ENCODE data around the gene NOL4L. TPM values are rescaled to one million over a fixed set of nuclear protein-coding genes. Genes with fewer than 3 reads are reported as not detected.

The NOL4L gene
- polyA plus RNA-seq, 2 of the 4 experiments (the other 2 are of a cell fraction) = 9.5 to 11.8 TPM

DNA sequence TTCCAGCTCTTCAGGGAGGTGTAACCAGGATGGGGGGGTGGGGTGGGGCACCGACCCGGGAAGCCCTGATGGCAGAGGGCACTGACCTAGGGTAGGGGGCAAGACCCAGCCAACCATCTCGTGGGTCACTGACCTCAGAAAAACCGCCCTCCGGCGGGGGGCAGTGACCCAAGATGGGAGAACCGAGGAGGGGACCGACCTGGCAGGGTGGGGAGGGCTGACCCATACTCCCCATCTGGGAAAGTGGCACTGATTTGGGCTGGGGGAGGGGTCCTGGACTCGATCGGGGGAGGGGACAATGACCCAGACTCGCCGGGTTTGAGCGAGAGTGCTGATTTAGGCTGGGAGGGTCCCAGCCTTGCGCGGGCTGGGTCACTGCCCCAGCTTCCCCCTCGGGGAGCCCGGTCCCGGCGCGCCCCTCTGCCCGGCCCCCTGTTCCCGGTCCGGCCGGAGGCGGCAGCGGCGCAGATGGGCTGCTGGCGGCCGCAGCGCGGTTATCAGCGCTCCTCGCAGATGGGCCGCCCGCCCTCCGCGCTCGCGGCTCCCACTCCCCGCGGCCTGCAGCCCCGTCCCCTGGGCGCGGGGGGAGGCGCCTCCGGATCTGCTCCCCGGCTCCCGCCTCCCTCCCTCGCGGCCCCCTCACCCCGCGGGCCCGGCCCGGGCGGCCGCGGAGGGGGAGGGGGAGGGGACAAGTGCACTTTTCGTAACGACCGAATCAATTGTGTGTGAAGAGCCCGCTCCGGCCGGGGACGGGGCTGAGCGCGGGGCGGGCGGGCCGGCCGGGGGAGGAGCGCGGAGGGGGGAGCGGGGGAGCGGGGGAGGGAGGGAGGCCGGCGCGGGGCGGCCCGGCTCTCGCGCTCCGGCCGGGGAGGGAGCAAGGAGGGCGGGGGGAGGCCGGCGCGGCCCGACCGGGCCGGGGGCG, 2.2 kb downstream of the NOL4L start:
- peak in 1 of 2 experiments; percentile 33; a peak in 3 of 6 replicates for ATAC-seq
- CTCF ChIA-PET = interaction anchor here (0.7 kb wide), 1 partner anchor 9 kb away, joined by 3 read pairs; no protein-coding TSS in a partner anchor

DNA sequence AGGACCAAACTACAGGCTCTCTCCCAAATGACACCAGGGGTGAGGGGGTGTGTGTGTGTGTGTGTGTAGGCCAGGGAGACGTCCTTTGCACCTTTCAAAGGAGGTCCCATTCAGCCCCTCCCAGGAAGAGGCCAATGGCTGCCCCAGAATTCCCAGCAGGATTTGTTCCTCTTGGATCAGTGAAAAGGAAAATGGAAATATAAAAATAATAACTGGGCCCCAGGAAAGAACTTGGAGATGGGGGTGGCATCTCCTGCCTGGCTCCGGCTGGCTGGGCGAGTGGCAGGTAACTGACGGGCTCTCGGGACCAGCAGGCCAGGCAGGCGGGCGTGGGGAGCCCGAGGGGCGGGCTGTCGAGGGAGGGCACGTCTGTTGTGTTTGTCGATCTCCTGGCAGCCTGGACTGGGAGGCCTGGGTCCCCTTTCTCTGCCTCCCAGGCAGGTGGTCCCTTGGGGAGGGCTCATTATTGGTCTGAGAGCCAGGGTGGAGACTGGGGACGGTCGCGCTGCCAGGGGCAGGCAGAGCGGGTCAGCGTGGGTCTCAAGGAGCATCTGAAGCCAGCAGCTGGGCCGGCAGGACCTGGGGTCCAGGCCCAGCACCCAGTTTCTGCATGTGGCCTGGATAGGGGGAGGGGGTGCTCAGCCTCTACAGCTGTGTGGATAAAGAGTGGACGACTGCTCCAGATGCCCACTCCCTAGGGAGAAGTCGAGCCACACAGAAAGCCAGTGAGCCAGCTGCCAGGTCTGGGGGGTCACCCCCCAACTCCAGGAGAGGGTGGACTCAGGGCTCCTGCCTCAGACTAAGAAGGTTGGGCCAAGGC, 3.1 kb downstream of the NOL4L start:
- Histone ChIP-seq H3K9me3 (no peaks in the 10 kb centered on the region), H3K4me3 (no peak overlapping the region), H3K4me1 (peaks cover 7% of the 10 kb centered on the region; the same call in 1 of the 3 replicates), H3K27ac (peak overlapping the region in 1 of 2 experiments; percentile 92; a peak in 2 of 6 replicates), H3K4me2 (no peak overlapping the region; the same call in 1 of the 3 replicates)
- DNase-seq (ENCODE audit: low read depth in 1 of 2, low spot score in 1 of 2) (no peak), ATAC-seq (no peak), FAIRE-seq (no peak)
- POLR2A ChIA-PET = no interaction called here
- 85% methylated on average over 20 of the region's 20 CpGs for WGBS (ENCODE audit: missing lambda C conversion rate)
- TF ChIP-seq EHMT2 (IDR thresholded peaks at IDR 0.05; ENCODE audit: low read depth) (no peak), FOSB (CRISPR knock-in tag; IDR thresholded peaks at IDR 0.05) (no peak), ESRRA (IDR thresholded peaks at IDR 0.05; ENCODE audit: borderline replicate concordance, low read length) (no peak), HEYL (CRISPR knock-in tag; IDR thresholded peaks at IDR 0.05) (no peak), ZNF302 (CRISPR knock-in tag; IDR thresholded peaks at IDR 0.05) (no peak), NFE2L2 (conservative IDR thresholded peaks at IDR 0.05; ENCODE audit: low read length) (no peak), CHD4 (IDR thresholded peaks at IDR 0.05; ENCODE audit: borderline replicate concordance) (no peak), HOXA7 (CRISPR knock-in tag; IDR thresholded peaks at IDR 0.05) (no peak), FOSL2 (IDR thresholded peaks at IDR 0.05) (no peak), FOSL2 (CRISPR knock-in tag; IDR thresholded peaks at IDR 0.05) (no peak), CBX8 (IDR thresholded peaks at IDR 0.05) (no peak)
- TF ChIP-seq, protein P1, sequence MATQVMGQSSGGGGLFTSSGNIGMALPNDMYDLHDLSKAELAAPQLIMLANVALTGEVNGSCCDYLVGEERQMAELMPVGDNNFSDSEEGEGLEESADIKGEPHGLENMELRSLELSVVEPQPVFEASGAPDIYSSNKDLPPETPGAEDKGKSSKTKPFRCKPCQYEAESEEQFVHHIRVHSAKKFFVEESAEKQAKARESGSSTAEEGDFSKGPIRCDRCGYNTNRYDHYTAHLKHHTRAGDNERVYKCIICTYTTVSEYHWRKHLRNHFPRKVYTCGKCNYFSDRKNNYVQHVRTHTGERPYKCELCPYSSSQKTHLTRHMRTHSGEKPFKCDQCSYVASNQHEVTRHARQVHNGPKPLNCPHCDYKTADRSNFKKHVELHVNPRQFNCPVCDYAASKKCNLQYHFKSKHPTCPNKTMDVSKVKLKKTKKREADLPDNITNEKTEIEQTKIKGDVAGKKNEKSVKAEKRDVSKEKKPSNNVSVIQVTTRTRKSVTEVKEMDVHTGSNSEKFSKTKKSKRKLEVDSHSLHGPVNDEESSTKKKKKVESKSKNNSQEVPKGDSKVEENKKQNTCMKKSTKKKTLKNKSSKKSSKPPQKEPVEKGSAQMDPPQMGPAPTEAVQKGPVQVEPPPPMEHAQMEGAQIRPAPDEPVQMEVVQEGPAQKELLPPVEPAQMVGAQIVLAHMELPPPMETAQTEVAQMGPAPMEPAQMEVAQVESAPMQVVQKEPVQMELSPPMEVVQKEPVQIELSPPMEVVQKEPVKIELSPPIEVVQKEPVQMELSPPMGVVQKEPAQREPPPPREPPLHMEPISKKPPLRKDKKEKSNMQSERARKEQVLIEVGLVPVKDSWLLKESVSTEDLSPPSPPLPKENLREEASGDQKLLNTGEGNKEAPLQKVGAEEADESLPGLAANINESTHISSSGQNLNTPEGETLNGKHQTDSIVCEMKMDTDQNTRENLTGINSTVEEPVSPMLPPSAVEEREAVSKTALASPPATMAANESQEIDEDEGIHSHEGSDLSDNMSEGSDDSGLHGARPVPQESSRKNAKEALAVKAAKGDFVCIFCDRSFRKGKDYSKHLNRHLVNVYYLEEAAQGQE (IDR thresholded peaks at IDR 0.05) = no peak
- CTCF ChIA-PET = interaction anchor here (0.7 kb wide), 1 partner anchor 10 kb away, joined by 3 read pairs; no protein-coding TSS in a partner anchor

More for the DNA sequence above, 2.2 kb downstream of the NOL4L start:
- H3K4me2 ChIP-seq = peak overlapping the region; percentile 99
- peaks cover 7% of the 10 kb centered on the region; the same call in 1 of the 3 replicates for H3K4me1 ChIP-seq
- H3K9me3 ChIP-seq = no peaks in the 10 kb centered on the region
- POLR2A ChIA-PET = no interaction called here
- FAIRE-seq (no peak), DNase-seq (ENCODE audit: low read depth in 1 of 2, low spot score in 1 of 2) (no peak)
- WGBS (ENCODE audit: missing lambda C conversion rate) = 68% methylated on average over 8 of the region's 91 CpGs
- TF ChIP-seq ZSCAN20 (CRISPR knock-in tag; IDR thresholded peaks at IDR 0.05) = no peak
- TF ChIP-seq RARB (CRISPR knock-in tag; IDR thresholded peaks at IDR 0.05) = no peak
- TF ChIP-seq EHMT2 (IDR thresholded peaks at IDR 0.05; ENCODE audit: low read depth) = no peak
- no peak for TF ChIP-seq HDAC2 (IDR thresholded peaks at IDR 0.05)
- no peak for TF ChIP-seq GATA3 (IDR thresholded peaks at IDR 0.05; ENCODE audit: borderline replicate concordance)
- TF ChIP-seq FOSL2 (IDR thresholded peaks at IDR 0.05) = no peak
- TF ChIP-seq FOSL2 (CRISPR knock-in tag; IDR thresholded peaks at IDR 0.05) = no peak
- TF ChIP-seq, protein P2, sequence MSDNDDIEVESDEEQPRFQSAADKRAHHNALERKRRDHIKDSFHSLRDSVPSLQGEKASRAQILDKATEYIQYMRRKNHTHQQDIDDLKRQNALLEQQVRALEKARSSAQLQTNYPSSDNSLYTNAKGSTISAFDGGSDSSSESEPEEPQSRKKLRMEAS (IDR thresholded peaks at IDR 0.05) = no peak
- TF ChIP-seq HEYL (CRISPR knock-in tag; IDR thresholded peaks at IDR 0.05) = no peak
- H3K27ac ChIP-seq = peak overlapping the region; percentile 66 to 92
- peak overlapping the region; percentile 61 for H3K4me3 ChIP-seq
